GM12878 (cell line): ENCODE measurements around the gene SPATA3. TPM values are rescaled to one million over a fixed set of nuclear protein-coding genes. Genes with fewer than 3 reads are reported as not detected.

Source experiments
- ATF2 ChIP-seq: IDR thresholded peaks from 2 replicates; pipeline ENCODE4 v1.6.1; 2012; ENCODE audit warnings: low read length, inconsistent platforms
- BCL3 ChIP-seq: IDR thresholded peaks from 2 replicates; pipeline ENCODE4 v1.6.1; 2011; ENCODE audit warnings: borderline replicate concordance, low read depth, mild to moderate bottlenecking, moderate library complexity, low read length; ENCODE audit not compliant: insufficient read depth, poor library complexity, severe bottlenecking
- BMI1 ChIP-seq: fragments of 450-650 bp; IDR thresholded peaks from 2 replicates; pipeline ENCODE4 v1.6.1; 2016; ENCODE audit warnings: mild to moderate bottlenecking, moderate library complexity, borderline replicate concordance
- BRCA1 ChIP-seq: IDR thresholded peaks from 2 replicates; pipeline ENCODE4 v1.6.1; 2011; ENCODE audit warnings: low read depth, low read length, improper control_type of control experiment
- CHD2 ChIP-seq: IDR thresholded peaks from 2 replicates; pipeline ENCODE4 v1.6.1; 2011; ENCODE audit warnings: low read depth, low read length, improper control_type of control experiment, borderline replicate concordance
- E2F8 ChIP-seq: fragments of 450-650 bp; IDR thresholded peaks from 2 replicates; pipeline ENCODE4 v1.6.1; 2018; ENCODE audit warnings: mild to moderate bottlenecking, low read depth, moderate library complexity; ENCODE audit not compliant: partially characterized antibody
- IRF4 ChIP-seq: IDR thresholded peaks from 2 replicates; pipeline ENCODE4 v1.6.1; 2011; ENCODE audit warnings: low read depth, low read length
- NR2C1 ChIP-seq: fragments of 450-650 bp; IDR thresholded peaks from 2 replicates; pipeline ENCODE4 v1.6.1; 2017; ENCODE audit warnings: antibody characterized with exemption, mild to moderate bottlenecking, moderate library complexity
- RUNX3 ChIP-seq: IDR thresholded peaks from 2 replicates; pipeline ENCODE4 v1.6.1; 2012; ENCODE audit warnings: low read length, inconsistent platforms
- SP1 ChIP-seq: IDR thresholded peaks from one replicate; pipeline ENCODE4 v1.6.1; 2011; ENCODE audit warnings: low read depth, low read length
- TARDBP ChIP-seq: IDR thresholded peaks from 2 replicates; pipeline ENCODE4 v1.6.1; 2016; ENCODE audit warnings: borderline replicate concordance
- TBL1XR1 ChIP-seq: IDR thresholded peaks from 2 replicates; pipeline ENCODE4 v1.6.1; 2012; ENCODE audit warnings: low read depth, low read length, improper control_type of control experiment
- ZNF207 ChIP-seq: fragments of 450-650 bp; IDR thresholded peaks from 2 replicates; pipeline ENCODE4 v1.6.1; 2014; ENCODE audit warnings: antibody characterized with exemption, mild to moderate bottlenecking, borderline replicate concordance
- ZNF217 ChIP-seq: fragments of 450-650 bp; IDR thresholded peaks from 2 replicates; pipeline ENCODE4 v1.6.1; 2017; ENCODE audit warnings: antibody characterized with exemption, mild to moderate bottlenecking
- ZNF274 ChIP-seq: IDR thresholded peaks from one replicate; pipeline ENCODE4 v1.8.0; 2011; ENCODE audit not compliant: insufficient read length, insufficient read depth
- polyA plus RNA-seq, 11 experiments: library from polyadenylated mRNA; depleted of rRNA in 4 of 11; unstranded in 6 of 11; stranded (reverse) in 5 of 11; fragments of >200 nt; fragmentation: Nextera tagmentation in 4 of 11; fragmentation: Illumina TruSeq in 1 of 11; extraction: Ambion mirVana in 4 of 11; extraction: Trizol in 1 of 11; gene quantifications; 1 replicate in 1 of 11; 2 replicates in 10 of 11; pipeline versions ENCODE4 v1.2.1 to v1.2.3, GENCODE V29; 2011 to 2016; ENCODE audit warnings: inconsistent platforms in 2 of 11, missing spikeins in 2 of 11, low read depth in 1 of 11
- total RNA-seq, 4 experiments: library from RNA; depleted of rRNA in 3 of 4; stranded (reverse); fragments of >200 nt in 3 of 4; fragmentation: Illumina TruSeq in 1 of 4; extraction: Trizol in 1 of 4; gene quantifications; 2 replicates each; pipeline versions ENCODE4 v1.2.1 to v1.2.3, GENCODE V29; 2013 to 2021
- TF ChIP-seq, protein P1 (sequence below): IDR thresholded peaks from 2 replicates; pipeline ENCODE4 v1.6.1; 2012; ENCODE audit warnings: improper control_type of control experiment, low read depth, low read length; ENCODE audit not compliant: insufficient replicate concordance
- TF ChIP-seq, protein P2 (sequence below): IDR thresholded peaks from 2 replicates; pipeline ENCODE4 v1.6.1; 2011; ENCODE audit warnings: borderline replicate concordance, low read depth, mild to moderate bottlenecking, moderate library complexity, mixed read lengths, low read length; ENCODE audit not compliant: insufficient read depth; ENCODE audit errors: extremely low read length

Gene SPATA3
- total and polyA plus RNA-seq, 10 of the 15 experiments (the other 5 are each of a cell fraction or from before 2014, with no cell fraction given), result not detected

- peak; percentile 37 for TF ChIP-seq E2F8
- TF ChIP-seq ATF2, result peak; percentile 100
- TF ChIP-seq ZNF207, result 0 out of 2 replicates have a peak, but pooled peaks have one; percentile 24
- peak; percentile 72; the same call in 1 of the 2 replicates for TF ChIP-seq TBL1XR1
- TF ChIP-seq BRCA1, result no peak
- TF ChIP-seq BCL3, result peak; percentile 100
- TF ChIP-seq, protein P1, sequence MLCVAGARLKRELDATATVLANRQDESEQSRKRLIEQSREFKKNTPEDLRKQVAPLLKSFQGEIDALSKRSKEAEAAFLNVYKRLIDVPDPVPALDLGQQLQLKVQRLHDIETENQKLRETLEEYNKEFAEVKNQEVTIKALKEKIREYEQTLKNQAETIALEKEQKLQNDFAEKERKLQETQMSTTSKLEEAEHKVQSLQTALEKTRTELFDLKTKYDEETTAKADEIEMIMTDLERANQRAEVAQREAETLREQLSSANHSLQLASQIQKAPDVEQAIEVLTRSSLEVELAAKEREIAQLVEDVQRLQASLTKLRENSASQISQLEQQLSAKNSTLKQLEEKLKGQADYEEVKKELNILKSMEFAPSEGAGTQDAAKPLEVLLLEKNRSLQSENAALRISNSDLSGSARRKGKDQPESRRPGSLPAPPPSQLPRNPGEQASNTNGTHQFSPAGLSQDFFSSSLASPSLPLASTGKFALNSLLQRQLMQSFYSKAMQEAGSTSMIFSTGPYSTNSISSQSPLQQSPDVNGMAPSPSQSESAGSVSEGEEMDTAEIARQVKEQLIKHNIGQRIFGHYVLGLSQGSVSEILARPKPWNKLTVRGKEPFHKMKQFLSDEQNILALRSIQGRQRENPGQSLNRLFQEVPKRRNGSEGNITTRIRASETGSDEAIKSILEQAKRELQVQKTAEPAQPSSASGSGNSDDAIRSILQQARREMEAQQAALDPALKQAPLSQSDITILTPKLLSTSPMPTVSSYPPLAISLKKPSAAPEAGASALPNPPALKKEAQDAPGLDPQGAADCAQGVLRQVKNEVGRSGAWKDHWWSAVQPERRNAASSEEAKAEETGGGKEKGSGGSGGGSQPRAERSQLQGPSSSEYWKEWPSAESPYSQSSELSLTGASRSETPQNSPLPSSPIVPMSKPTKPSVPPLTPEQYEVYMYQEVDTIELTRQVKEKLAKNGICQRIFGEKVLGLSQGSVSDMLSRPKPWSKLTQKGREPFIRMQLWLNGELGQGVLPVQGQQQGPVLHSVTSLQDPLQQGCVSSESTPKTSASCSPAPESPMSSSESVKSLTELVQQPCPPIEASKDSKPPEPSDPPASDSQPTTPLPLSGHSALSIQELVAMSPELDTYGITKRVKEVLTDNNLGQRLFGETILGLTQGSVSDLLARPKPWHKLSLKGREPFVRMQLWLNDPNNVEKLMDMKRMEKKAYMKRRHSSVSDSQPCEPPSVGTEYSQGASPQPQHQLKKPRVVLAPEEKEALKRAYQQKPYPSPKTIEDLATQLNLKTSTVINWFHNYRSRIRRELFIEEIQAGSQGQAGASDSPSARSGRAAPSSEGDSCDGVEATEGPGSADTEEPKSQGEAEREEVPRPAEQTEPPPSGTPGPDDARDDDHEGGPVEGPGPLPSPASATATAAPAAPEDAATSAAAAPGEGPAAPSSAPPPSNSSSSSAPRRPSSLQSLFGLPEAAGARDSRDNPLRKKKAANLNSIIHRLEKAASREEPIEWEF, result peak; percentile 95
- peak; percentile 53; the same call in 1 of the 2 replicates for TF ChIP-seq TARDBP
- TF ChIP-seq IRF4, result peak; percentile 78
- peak; percentile 96 for TF ChIP-seq RUNX3
- TF ChIP-seq BMI1, result peak; percentile 41; the same call in 1 of the 2 replicates
- TF ChIP-seq ZNF274, result no peak
- no peak for TF ChIP-seq NR2C1
- peak; percentile 64 for TF ChIP-seq CHD2
- TF ChIP-seq SP1, result no peak
- TF ChIP-seq, protein P2, sequence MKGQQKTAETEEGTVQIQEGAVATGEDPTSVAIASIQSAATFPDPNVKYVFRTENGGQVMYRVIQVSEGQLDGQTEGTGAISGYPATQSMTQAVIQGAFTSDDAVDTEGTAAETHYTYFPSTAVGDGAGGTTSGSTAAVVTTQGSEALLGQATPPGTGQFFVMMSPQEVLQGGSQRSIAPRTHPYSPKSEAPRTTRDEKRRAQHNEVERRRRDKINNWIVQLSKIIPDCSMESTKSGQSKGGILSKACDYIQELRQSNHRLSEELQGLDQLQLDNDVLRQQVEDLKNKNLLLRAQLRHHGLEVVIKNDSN, result no peak
- TF ChIP-seq ZNF217, result no peak
Observed at GRCh38 chr2:230974096-230974913, 21.6 kb upstream of the SPATA3 start (continued).
